ENCODE data around the gene LRPAP1.
"Not testable (repeated sequence)": the region's sequence is repeated elsewhere in the genome, so short reads cannot be mapped to it uniquely, and the experiment has no call there.

DNA sequence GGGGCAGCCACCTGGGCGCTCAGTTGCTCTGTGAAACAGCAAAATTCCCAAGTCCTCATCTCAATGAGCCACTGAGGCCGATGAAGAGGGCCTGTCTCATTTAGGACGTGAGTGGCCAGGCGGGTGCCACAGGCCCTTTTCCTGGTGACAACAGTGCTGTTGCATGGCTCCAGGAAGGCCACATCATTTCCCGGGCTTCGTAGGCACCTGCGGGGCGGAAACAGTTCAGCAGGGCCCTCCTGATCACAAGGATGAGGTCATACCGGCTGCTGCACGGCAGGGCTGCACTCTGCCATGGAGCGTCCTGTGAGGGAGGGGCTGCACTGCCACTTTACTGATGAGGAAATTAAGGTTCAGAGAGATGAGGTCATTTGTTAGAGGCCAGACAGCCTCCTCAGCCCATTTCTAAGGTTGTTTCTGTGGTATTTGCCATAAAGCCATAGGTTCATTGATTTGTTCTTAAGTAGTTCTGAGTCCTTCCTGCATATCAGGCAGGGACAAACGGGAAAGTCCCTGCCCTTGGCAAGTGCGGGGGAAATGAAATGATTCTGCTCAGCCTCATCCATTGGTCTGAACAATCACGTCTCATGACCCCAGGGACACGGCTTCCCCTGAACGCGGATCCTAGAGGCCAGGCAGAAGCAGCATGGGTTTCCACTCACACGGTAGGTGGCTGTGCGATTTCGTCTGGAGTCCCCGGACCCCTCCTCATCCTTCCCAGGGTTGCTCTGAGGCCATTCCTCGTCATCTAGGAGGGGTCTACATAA, 12.2 kb upstream of the LRPAP1 start:
- TF ChIP-seq, protein P1, sequence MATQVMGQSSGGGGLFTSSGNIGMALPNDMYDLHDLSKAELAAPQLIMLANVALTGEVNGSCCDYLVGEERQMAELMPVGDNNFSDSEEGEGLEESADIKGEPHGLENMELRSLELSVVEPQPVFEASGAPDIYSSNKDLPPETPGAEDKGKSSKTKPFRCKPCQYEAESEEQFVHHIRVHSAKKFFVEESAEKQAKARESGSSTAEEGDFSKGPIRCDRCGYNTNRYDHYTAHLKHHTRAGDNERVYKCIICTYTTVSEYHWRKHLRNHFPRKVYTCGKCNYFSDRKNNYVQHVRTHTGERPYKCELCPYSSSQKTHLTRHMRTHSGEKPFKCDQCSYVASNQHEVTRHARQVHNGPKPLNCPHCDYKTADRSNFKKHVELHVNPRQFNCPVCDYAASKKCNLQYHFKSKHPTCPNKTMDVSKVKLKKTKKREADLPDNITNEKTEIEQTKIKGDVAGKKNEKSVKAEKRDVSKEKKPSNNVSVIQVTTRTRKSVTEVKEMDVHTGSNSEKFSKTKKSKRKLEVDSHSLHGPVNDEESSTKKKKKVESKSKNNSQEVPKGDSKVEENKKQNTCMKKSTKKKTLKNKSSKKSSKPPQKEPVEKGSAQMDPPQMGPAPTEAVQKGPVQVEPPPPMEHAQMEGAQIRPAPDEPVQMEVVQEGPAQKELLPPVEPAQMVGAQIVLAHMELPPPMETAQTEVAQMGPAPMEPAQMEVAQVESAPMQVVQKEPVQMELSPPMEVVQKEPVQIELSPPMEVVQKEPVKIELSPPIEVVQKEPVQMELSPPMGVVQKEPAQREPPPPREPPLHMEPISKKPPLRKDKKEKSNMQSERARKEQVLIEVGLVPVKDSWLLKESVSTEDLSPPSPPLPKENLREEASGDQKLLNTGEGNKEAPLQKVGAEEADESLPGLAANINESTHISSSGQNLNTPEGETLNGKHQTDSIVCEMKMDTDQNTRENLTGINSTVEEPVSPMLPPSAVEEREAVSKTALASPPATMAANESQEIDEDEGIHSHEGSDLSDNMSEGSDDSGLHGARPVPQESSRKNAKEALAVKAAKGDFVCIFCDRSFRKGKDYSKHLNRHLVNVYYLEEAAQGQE (IDR thresholded peaks at IDR 0.05; ENCODE audit: unreplicated experiment) = not testable (repeated sequence)
- TF ChIP-seq, protein P2, sequence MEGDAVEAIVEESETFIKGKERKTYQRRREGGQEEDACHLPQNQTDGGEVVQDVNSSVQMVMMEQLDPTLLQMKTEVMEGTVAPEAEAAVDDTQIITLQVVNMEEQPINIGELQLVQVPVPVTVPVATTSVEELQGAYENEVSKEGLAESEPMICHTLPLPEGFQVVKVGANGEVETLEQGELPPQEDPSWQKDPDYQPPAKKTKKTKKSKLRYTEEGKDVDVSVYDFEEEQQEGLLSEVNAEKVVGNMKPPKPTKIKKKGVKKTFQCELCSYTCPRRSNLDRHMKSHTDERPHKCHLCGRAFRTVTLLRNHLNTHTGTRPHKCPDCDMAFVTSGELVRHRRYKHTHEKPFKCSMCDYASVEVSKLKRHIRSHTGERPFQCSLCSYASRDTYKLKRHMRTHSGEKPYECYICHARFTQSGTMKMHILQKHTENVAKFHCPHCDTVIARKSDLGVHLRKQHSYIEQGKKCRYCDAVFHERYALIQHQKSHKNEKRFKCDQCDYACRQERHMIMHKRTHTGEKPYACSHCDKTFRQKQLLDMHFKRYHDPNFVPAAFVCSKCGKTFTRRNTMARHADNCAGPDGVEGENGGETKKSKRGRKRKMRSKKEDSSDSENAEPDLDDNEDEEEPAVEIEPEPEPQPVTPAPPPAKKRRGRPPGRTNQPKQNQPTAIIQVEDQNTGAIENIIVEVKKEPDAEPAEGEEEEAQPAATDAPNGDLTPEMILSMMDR (conservative IDR thresholded peaks at IDR 0.05; ENCODE audit: low read depth in 2 of 2) = not testable (repeated sequence)
- TF ChIP-seq POLR2AphosphoS5 (IDR thresholded peaks at IDR 0.05; ENCODE audit: low read depth); ZNF331 (CRISPR knock-in tag; IDR thresholded peaks at IDR 0.05; ENCODE audit: low read depth); EZH2phosphoT487 (IDR thresholded peaks at IDR 0.05; ENCODE audit: unreplicated experiment); EZH2 (IDR thresholded peaks at IDR 0.05; ENCODE audit: low read depth, unreplicated experiment); CREB1 (CRISPR knock-in tag; IDR thresholded peaks at IDR 0.05; ENCODE audit: low read depth); ZNF114 (CRISPR knock-in tag; IDR thresholded peaks at IDR 0.05): not testable (repeated sequence)
